Measurements from ENCODE around the gene BUD13. TPM values are rescaled to one million over a fixed set of nuclear protein-coding genes. Genes with fewer than 3 reads are reported as not detected.

The BUD13 gene
- total and polyA plus RNA-seq, 2 of the 13 experiments (the other 11 are each of a cell fraction or from before 2014, with no cell fraction given), result 13.3 to 25.9 TPM

DNA sequence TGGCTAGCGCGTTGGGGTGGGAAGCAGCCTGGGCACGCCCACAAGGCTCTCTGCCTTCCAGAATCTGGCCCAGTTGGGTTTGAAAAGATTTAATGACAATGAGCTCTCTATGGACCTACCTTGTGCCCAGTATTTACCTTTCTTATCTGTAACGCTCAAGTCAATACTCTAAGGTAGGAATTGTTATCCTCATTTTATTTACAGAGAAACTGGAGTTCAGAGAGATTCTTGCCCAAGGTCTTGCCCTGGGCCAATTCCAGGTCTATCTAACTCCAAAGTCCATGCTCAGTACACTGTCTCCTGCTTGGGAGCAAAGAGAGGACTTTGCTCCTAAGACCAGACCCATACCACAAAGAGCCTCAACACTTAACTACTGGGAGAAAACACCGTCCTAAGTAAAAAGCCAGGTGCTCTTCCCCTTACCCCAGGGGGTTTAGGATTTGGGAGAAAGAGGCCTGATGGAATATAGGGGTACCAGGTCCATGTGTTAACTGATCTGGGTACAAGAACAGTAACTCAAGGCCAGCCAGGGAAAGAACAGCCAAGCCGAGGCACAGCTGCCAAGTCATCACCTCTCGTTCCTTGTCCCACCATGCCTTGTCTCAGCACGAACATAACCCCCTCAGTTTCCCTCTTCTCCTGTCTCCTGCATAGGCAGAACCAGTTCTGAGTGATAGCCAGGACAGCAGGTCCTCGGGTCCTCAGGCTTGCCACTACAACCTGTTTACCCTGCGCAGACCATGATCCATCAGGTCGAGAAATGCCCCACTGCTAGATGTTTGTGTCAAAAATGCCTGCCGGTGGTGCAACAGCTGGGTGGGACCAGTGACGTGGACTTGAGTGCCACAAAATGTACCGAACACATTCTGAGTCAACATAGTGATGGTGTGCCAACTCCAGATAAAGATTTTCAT lies 35.7 kb upstream of the BUD13 start (continued):
- TF ChIP-seq, protein P1, sequence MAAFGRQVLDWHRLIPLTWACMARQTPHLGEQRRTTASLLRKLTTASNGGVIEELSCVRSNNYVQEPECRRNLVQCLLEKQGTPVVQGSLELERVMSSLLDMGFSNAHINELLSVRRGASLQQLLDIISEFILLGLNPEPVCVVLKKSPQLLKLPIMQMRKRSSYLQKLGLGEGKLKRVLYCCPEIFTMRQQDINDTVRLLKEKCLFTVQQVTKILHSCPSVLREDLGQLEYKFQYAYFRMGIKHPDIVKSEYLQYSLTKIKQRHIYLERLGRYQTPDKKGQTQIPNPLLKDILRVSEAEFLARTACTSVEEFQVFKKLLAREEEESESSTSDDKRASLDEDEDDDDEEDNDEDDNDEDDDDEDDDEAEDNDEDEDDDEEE (CRISPR knock-in tag; IDR thresholded peaks at IDR 0.05), result no peak
- TF ChIP-seq, protein P2, sequence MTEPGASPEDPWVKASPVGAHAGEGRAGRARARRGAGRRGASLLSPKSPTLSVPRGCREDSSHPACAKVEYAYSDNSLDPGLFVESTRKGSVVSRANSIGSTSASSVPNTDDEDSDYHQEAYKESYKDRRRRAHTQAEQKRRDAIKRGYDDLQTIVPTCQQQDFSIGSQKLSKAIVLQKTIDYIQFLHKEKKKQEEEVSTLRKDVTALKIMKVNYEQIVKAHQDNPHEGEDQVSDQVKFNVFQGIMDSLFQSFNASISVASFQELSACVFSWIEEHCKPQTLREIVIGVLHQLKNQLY (CRISPR knock-in tag; IDR thresholded peaks at IDR 0.05), result peak; percentile 84
- peak; percentile 98 for TF ChIP-seq RCOR2 (CRISPR knock-in tag; IDR thresholded peaks at IDR 0.05)
- TF ChIP-seq ZNF446 (CRISPR knock-in tag; IDR thresholded peaks at IDR 0.05), result no peak
- peak; percentile 90; the same call in 1 of the 2 replicates for TF ChIP-seq RNF219 (CRISPR knock-in tag; IDR thresholded peaks at IDR 0.05)
- no peak for TF ChIP-seq HNRNPL (IDR thresholded peaks at IDR 0.05; ENCODE audit: low read depth, low read length)
- no peak for TF ChIP-seq AFF4 (CRISPR knock-in tag; IDR thresholded peaks at IDR 0.05)
- no peak for TF ChIP-seq ZNF501 (CRISPR knock-in tag; IDR thresholded peaks at IDR 0.05)
- 0 out of 2 replicates have a peak, but pooled peaks have one; percentile 56 for TF ChIP-seq ZNF761 (CRISPR knock-in tag; conservative IDR thresholded peaks at IDR 0.05)
- TF ChIP-seq HMGA1 (CRISPR knock-in tag; conservative IDR thresholded peaks at IDR 0.05), result no peak
- no peak for TF ChIP-seq SCMH1 (CRISPR knock-in tag; IDR thresholded peaks at IDR 0.05; ENCODE audit: borderline replicate concordance)
- no peak for TF ChIP-seq CENPT (CRISPR knock-in tag; IDR thresholded peaks at IDR 0.05; ENCODE audit: low read depth)
- no peak for TF ChIP-seq ZNF282 (IDR thresholded peaks at IDR 0.05; ENCODE audit: partially characterized antibody)
- TF ChIP-seq, protein P3, sequence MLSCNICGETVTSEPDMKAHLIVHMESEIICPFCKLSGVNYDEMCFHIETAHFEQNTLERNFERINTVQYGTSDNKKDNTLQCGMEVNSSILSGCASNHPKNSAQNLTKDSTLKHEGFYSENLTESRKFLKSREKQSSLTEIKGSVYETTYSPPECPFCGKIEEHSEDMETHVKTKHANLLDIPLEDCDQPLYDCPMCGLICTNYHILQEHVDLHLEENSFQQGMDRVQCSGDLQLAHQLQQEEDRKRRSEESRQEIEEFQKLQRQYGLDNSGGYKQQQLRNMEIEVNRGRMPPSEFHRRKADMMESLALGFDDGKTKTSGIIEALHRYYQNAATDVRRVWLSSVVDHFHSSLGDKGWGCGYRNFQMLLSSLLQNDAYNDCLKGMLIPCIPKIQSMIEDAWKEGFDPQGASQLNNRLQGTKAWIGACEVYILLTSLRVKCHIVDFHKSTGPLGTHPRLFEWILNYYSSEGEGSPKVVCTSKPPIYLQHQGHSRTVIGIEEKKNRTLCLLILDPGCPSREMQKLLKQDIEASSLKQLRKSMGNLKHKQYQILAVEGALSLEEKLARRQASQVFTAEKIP (CRISPR knock-in tag; IDR thresholded peaks at IDR 0.05; ENCODE audit: borderline replicate concordance), result no peak
- TF ChIP-seq, protein P4, sequence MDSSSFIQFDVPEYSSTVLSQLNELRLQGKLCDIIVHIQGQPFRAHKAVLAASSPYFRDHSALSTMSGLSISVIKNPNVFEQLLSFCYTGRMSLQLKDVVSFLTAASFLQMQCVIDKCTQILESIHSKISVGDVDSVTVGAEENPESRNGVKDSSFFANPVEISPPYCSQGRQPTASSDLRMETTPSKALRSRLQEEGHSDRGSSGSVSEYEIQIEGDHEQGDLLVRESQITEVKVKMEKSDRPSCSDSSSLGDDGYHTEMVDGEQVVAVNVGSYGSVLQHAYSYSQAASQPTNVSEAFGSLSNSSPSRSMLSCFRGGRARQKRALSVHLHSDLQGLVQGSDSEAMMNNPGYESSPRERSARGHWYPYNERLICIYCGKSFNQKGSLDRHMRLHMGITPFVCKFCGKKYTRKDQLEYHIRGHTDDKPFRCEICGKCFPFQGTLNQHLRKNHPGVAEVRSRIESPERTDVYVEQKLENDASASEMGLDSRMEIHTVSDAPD (CRISPR knock-in tag; IDR thresholded peaks at IDR 0.05), result peak; percentile 81; the same call in 1 of the 2 replicates
- TF ChIP-seq SMAD9 (CRISPR knock-in tag; IDR thresholded peaks at IDR 0.05), result peak; percentile 41; the same call in 1 of the 2 replicates
- TF ChIP-seq CREB1 (IDR thresholded peaks at IDR 0.05), result peak; percentile 89
- TF ChIP-seq CREB1 (CRISPR knock-in tag; IDR thresholded peaks at IDR 0.05), result peak; percentile 85

Measured in HepG2 (cell line).